H1 (cell line): ENCODE measurements around the gene LRBA. TPM values are rescaled to one million over a fixed set of nuclear protein-coding genes. Genes with fewer than 3 reads are reported as not detected.

ENCODE experiments used
- CBX8 ChIP-seq: fragments of 300-800, 300-1000 bp; sonication (generic); IDR thresholded peaks from 2 replicates; pipeline ENCODE4 v1.7.1; 2016; ENCODE audit warnings: low read depth, low read length, borderline replicate concordance
- CREB1 ChIP-seq: IDR thresholded peaks from 2 replicates; pipeline ENCODE4 v1.6.1; 2012; ENCODE audit warnings: inconsistent platforms
- SAP30 ChIP-seq: fragments of 300-600 bp; sonication (generic); IDR thresholded peaks from 2 replicates; pipeline ENCODE4 v1.7.1; 2012; ENCODE audit warnings: low read length, moderate library complexity, mild to moderate bottlenecking, inconsistent platforms; ENCODE audit not compliant: insufficient read depth, insufficient replicate concordance
- SUZ12 ChIP-seq: fragments of 200-600 bp; sonication (generic); IDR thresholded peaks from 2 replicates; pipeline ENCODE4 v1.6.1; 2012; ENCODE audit warnings: mild to moderate bottlenecking, inconsistent platforms, low read length, moderate library complexity, mixed read lengths
- polyA plus RNA-seq, 7 experiments: library from polyadenylated mRNA; depleted of rRNA in 3 of 7; stranded (reverse) in 5 of 7; unstranded in 2 of 7; fragments of >200 nt in 5 of 7; fragments of 200-250 nt in 2 of 7; gene quantifications; 1 replicate in 5 of 7; 2 replicates in 1 of 7; 4 replicates in 1 of 7; pipeline versions ENCODE4 v1.2.1 to v1.2.3, GENCODE V29; 2011 to 2013; ENCODE audit warnings: missing spikeins in 2 of 7, mixed read lengths in 2 of 7
- total RNA-seq: library from RNA; stranded (reverse); fragmentation: NEBNext Ultra II Directional; extraction: Animal tissue kit (Norgen Biotek cat#: 25700); gene quantifications from 2 replicates; pipeline ENCODE4 v1.2.1, GENCODE V29; 2021

The LRBA gene
- total and polyA plus RNA-seq, 2 of the 8 experiments (the other 6 are each of a cell fraction or from before 2014, with no cell fraction given) = 54.6 to 83.2 TPM

GRCh38 chr4:150541681-150542080 is 473.4 kb downstream of the LRBA start (continued):
- no peak for TF ChIP-seq CBX8
- no peak for TF ChIP-seq SUZ12
- TF ChIP-seq CREB1 = no peak
- no peak for TF ChIP-seq SAP30
